GOT3 (cell line): ENCODE measurements around the gene PAOX.
"Not testable (repeated sequence)": the region's sequence is repeated elsewhere in the genome, so short reads cannot be mapped to it uniquely, and the experiment has no call there.

ENCODE experiments used
- DNase-seq: peaks from one replicate; lab custom pipeline; 2025; ENCODE audit warnings: mixed read lengths; lab: John Stamatoyannopoulos, UW

The PAOX gene

GRCh38 chr10:133364645-133365431 lies 14.2 kb upstream of the PAOX start:
- no peak for DNase-seq

DNA sequence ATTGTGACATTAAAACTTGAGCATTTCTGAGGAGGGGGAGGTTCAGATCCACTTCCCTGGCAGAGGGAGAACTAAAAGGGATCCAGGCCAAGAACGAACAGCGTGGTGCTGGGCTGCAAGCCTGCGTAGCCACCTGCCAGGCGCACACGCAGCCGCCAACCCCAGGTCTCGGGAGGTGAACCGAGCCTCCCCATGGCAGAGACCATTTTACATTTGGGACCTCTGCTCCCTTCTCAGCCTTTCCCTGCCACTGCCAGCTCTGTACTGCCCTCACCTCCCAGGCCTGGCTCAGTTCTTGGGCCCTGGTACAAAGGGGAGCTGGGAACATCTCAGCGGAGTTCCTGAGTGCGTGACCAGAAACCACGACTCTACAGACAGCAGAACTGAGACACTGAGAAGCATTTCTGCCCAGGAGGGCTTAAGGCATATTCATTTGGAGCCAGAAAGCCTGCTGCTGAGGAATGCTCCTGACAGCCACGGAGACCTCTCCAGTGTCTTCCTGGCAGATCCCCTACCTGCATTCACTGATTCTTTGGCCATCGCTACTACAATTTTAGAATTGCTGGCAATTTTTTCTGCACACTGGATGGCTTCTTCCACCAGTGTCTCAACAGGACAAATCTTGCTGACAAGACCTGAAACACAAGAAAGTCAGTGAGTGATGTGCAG lies 13.5 kb upstream of the PAOX start:
- no peak for DNase-seq

GRCh38 chr10:133366130-133366478 lies 13.0 kb upstream of the PAOX start:
- DNase-seq, result no peak

- DNase-seq, result no peak
Observed at GRCh38 chr10:133366751-133367150, 12.3 kb upstream of the PAOX start.

DNA sequence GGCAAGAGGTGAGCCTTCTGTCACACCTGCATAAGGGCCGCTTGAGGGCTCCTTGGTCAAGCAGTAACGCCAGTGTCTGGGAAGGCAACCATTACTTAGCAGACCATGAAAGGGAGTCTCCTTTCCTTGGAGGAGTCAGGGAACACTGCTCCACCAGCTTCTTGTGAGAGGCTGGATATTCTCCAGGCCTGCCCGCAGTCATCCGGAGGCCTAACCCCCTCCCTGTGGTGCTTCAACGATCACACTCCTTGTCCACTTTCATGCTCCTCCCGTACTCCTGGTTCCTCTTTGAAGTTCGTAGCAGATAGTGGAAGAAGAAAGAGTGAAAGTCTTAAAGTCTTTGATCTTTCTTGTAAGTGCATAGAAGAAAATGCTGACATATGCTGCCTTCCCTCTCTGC lies 11.6 kb upstream of the PAOX start:
- DNase-seq, result not testable (repeated sequence)

DNA sequence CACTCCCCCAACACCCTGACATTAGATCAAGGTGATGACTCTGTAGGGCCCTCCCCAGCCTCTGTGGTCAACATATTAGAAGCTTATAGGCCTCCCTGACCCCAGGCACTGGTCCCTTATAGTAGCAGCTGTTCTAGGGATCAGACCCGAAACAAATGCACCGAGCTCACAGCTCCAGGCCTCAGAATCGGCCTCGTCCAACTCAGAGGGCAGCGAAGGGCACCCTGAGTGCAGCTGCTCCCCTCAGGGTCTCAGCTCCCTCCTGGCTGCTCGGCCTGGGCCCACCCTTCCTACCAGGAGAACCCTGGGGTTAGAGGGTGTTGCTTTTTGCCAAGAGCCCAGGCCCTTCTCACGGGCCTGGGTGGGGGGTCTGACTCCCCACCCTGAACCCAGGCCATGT lies 10.9 kb upstream of the PAOX start:
- no peak for DNase-seq

DNA sequence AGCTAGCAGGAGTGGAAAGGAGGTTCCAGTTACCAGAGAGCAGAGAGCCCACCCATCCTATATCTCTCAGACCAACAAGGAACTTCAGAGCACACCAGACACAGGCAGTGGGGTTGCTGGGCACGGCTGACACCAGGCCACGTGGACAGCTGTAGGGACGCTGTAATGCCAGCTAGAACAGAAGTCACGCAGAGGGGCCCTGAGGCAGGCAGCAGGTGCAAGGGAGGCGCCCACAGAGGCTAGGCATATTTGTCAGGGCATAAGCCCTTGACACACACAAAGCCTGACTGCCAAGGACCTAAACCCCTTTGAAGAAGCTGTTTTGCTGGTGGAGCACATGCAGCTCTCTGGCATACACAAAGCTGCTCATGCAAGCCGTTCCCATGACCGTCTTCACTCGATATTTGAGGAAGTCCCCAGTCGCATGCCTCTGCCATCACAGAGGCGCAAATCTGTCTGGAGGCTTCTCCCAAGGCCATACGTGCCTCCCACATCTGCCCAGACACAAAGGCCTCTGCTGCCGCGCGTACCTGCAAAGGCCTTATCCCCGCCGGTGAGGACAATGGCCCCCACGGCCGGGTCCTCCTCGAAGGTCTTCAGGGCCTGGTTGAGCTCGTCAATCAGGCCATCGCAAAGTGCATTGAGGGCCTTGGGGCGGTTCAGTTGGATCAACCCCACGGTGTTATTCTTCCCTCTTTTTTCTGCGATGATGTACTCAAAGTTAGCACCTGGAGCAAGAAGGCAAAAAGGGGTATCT lies 8.9 kb upstream of the PAOX start:
- DNase-seq, result no peak

DNA sequence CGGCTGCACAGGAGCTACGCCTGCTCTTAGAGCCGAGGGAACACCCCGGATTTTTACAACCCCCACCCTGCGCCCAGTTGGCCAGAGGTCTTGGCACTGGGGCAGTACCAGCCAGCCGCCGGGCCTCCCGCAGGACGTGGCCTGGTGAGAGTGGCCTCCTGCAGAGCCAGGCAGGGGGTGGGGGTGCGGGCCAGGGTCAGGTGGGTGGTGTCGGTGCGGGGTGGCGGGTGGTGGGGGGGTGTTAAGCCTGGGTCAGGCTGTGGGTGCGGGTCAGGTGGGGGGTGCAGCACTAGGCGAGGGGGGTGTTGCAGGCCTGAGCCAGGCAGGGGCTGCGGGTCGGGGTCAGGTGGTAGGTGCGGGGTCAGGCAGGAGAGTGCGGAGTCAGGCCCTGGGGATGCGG lies 6.6 kb upstream of the PAOX start:
- DNase-seq, result no peak

DNA sequence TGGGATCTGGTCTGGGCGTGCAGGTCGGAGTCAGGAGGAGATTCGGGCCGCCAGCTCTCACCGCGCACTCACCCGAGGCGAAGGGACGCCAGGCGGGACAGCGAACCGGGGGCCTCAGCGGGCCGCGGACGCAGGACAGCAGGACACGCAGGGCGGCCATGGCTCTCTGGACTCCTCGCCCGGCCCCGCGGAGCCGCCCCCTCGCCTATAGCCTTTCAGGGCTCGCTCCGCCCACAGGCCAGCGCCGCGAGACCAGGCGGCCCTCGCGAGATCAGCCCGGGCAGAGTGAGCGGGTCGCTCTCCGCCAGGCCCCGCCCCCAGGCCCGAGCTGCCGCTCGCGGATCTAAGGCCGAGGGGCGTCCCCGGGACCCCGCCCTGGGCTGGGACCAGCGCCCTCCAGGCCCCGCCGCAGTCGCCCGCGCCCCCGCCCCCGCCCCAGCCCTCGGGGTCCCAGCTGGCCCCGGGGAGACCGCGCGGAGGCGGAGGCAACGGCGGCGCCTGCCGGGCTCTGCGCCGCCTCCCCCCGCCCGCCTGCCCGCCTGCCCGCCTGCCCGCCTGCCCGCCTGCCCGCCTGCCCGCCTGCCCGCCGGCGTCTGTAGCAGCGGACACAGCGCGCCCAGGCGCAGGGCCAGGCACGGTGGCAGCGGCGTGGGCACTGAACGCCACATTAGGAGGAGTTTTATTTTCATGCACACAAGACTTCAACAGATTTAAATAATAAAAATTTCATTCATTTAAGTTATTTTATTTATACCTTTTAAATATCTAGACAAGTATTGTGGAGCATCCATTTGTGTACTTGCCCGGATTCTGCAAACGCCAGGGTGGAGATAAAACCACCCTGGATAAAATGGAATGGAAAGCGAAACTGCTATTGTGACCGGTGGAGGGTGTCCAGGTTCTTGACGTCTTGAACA lies 5.6 kb upstream of the PAOX start, which contains the start of gene ECHS1:
Gene ECHS1 (minus strand): TSS at position 181 of the 917 bp plus-strand sequence. CDS start 21 bp downstream, at position 160.
- DNase-seq, result peak; percentile 80

DNA sequence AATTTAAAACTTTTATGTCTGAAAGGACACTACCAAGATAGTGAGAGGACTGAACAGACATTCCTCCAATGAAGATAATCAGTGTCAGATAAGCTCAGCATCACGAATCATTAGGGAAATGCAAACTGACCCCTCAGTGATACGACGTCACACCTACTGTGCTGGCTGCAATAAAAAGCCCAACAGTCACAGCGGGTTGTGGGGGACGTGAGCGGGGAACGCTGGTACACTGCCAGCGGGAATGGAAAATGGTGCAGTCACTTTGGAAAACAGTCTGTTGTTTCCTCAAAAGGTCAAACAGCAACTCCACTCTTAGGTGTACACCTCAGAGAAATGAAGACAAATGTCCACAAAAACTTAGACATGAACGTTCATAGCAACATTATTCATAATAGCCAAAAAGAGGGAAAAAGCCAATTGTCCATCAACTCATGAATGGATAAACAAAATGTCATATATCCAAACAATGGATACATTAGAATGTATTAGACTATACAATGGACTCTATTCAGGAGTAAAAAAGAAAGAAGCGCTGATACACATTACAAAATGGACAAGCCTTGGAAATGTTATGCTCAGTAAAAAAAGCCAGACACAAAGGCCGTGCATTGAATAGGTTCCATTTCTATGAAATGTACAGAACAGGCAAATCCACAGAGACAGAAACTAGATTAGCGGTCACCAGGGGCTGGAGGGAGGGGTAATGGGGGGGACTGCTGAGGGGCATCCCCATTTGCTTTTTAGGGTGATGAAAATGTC lies 3.5 kb upstream of the PAOX start:
- DNase-seq, result no peak

- DNase-seq, result not testable (repeated sequence)
Observed at GRCh38 chr10:133376183-133376582, 2.9 kb upstream of the PAOX start.

GRCh38 chr10:133377025-133377817 lies 1.8 kb upstream of the PAOX start:
- no peak for DNase-seq

DNA sequence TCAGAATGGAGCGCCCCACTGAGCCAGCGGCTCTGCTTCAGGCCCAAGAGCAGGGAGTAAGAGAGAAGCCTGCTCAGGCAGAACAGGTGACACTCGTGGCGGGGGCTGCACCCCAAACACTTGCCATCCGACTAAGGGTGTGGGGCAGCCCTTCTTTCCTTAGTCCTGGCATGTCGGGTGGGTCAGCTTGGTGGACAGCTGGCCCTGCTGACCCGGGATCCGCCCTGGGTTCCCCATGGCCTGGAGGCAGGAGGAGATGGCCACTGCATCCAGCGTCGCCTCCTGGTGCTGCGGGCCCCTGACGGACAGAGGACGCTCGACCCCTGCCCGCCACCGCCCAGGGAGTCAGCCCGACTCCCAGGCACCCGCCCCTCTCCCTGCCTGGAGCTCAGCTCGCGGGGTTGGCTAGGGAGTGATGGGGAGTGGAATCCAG lies 1.2 kb upstream of the PAOX start:
- no peak for DNase-seq

GRCh38 chr10:133378251-133379096 lies 588 bp upstream of the PAOX start:
- DNase-seq, result no peak

GRCh38 chr10:133379801-133380666 lies 972 bp downstream of the PAOX start:
- DNase-seq, result no peak

- no peak for DNase-seq
Observed at GRCh38 chr10:133381036-133381435, 2.0 kb downstream of the PAOX start.

- DNase-seq, result no peak
Observed at GRCh38 chr10:133383551-133383950, 4.5 kb downstream of the PAOX start.

DNA sequence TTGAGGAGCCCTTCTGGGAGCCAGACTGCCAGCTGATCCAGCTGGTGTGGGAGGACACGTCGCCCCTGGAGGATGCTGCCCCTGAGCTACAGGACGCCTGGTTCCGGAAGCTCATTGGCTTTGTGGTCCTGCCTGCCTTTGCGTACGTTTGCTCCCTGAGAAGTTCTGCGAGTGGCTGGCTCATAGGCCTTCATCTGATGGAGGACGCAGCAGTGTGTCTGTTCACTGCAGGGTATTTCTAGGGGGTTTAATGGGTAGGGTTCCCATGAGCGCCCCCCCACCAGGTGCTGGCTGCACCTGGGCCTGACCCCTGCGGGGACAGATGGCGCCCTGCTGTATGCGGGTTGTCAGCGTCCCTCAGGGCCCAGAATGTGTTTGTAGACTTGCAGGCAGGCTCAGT lies 5.0 kb downstream of the PAOX start:
- DNase-seq, result no peak
